Neural progenitor cell (in vitro differentiated cells): ENCODE data around the gene DDX5.

Experiments used
- CTCF ChIP-seq: fragments of 200-600 bp; sonication (generic); IDR thresholded peaks from 2 replicates; pipeline ENCODE4 v1.5.1; 2017; ENCODE audit warnings: antibody characterized with exemption, mild to moderate bottlenecking
- EZH2 ChIP-seq: fragments of 200-600 bp; sonication (generic); IDR thresholded peaks from 2 replicates; pipeline ENCODE4 v1.6.1; 2017; ENCODE audit warnings: antibody characterized with exemption, mild to moderate bottlenecking, moderate library complexity

- TF ChIP-seq CTCF (peak; percentile 70), EZH2 (peak; percentile 37)
Observed at GRCh38 chr17:64496786-64497564, 9.1 kb downstream of the DDX5 start, which contains the start of gene POLG2.
